Forelimb muscle (tissue), 1 donor: ENCODE results near the gene MCC. TPM values are rescaled to one million over a fixed set of nuclear protein-coding genes. Genes with fewer than 3 reads are reported as not detected.

ENCODE experiments used
- DNase-seq: peaks from one replicate; pipeline ENCODE4 v3.0.0-alpha.2; 2013; ENCODE audit warnings: low read depth
- polyA plus RNA-seq: library from polyadenylated mRNA; unstranded; fragments of 120-200 nt; gene quantifications from one replicate; pipeline ENCODE4 v1.2.1, GENCODE V29; 2013; ENCODE audit not compliant: insufficient read length

MCC gene
- polyA plus RNA-seq, 1 donor, result 15.1 TPM

GRCh38 chr5:113147101-113147508, 341.1 kb downstream of the MCC start:
- DNase-seq, result no peak

- no peak for DNase-seq
These were observed 342.4 kb downstream of the MCC start for GRCh38 chr5:113145757-113146387.

- no peak for DNase-seq
These were observed 346.1 kb downstream of the MCC start for GRCh38 chr5:113142186-113142585.

- no peak for DNase-seq
These were observed 347.2 kb downstream of the MCC start for GRCh38 chr5:113140837-113141671.

GRCh38 chr5:113133211-113133975, 354.9 kb downstream of the MCC start:
- no peak for DNase-seq

- DNase-seq, result no peak
These were observed 355.7 kb downstream of the MCC start for GRCh38 chr5:113132564-113132963.

GRCh38 chr5:113128641-113129330, 359.5 kb downstream of the MCC start:
- no peak for DNase-seq

- DNase-seq, result no peak
These were observed 360.2 kb downstream of the MCC start for GRCh38 chr5:113128082-113128481.

GRCh38 chr5:113127021-113127420, 361.2 kb downstream of the MCC start:
- DNase-seq, result no peak

GRCh38 chr5:113125371-113125770, 362.9 kb downstream of the MCC start:
- no peak for DNase-seq

- no peak for DNase-seq
These were observed 363.3 kb downstream of the MCC start for GRCh38 chr5:113124914-113125313.

GRCh38 chr5:113124265-113124664, 364.0 kb downstream of the MCC start:
- no peak for DNase-seq

- DNase-seq, result no peak
These were observed 364.6 kb downstream of the MCC start for GRCh38 chr5:113123618-113124017.

- no peak for DNase-seq
These were observed 366.2 kb downstream of the MCC start for GRCh38 chr5:113122053-113122452.

- DNase-seq, result no peak
These were observed 368.9 kb downstream of the MCC start for GRCh38 chr5:113119246-113119924.

- DNase-seq, result no peak
These were observed 369.5 kb downstream of the MCC start for GRCh38 chr5:113118765-113119164.

- no peak for DNase-seq
These were observed 370.0 kb downstream of the MCC start for GRCh38 chr5:113118298-113118697.

GRCh38 chr5:113117543-113118115, 370.6 kb downstream of the MCC start:
- DNase-seq, result no peak

GRCh38 chr5:113115956-113116355, 372.3 kb downstream of the MCC start:
- DNase-seq, result no peak

- DNase-seq, result no peak
These were observed 373.2 kb downstream of the MCC start for GRCh38 chr5:113115061-113115460.

GRCh38 chr5:113114559-113114958, 373.7 kb downstream of the MCC start:
- no peak for DNase-seq
